Kasumi-1 (cell line): ENCODE data around the gene PARP2.
"Not testable (repeated sequence)": the region's sequence is repeated elsewhere in the genome, so short reads cannot be mapped to it uniquely, and the experiment has no call there.

Experiments
- DNase-seq, 2 experiments: peaks; one replicate each; lab custom pipeline; 2025; lab: John Stamatoyannopoulos, UW

PARP2 gene, protein sequence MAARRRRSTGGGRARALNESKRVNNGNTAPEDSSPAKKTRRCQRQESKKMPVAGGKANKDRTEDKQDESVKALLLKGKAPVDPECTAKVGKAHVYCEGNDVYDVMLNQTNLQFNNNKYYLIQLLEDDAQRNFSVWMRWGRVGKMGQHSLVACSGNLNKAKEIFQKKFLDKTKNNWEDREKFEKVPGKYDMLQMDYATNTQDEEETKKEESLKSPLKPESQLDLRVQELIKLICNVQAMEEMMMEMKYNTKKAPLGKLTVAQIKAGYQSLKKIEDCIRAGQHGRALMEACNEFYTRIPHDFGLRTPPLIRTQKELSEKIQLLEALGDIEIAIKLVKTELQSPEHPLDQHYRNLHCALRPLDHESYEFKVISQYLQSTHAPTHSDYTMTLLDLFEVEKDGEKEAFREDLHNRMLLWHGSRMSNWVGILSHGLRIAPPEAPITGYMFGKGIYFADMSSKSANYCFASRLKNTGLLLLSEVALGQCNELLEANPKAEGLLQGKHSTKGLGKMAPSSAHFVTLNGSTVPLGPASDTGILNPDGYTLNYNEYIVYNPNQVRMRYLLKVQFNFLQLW

GRCh38 chr14:20343092-20343861, at the start of gene PARP2:
Gene PARP2, plus strand, starts transcription at chr14:20343635. Its CDS starts 7 bp downstream, at chr14:20343642.
- DNase-seq: peak; percentile 99

DNA sequence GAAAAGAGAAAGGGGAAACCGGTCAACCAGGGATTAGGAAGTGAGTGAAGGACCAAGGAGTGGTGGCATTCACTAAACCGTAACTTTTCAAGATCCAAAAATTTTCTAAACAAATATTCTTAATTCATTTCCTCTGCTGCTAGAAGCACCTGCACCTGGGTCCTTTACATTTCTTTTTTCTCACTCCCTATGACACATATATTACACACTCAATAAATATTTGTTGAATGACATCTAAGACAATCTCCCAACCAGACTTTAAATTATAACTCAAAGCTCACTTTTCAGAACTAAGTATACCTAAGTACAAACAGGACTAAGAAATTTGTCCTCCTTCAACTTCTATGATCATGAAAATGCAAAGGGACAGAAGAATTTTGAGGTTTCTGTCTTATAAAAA, 48.8 kb upstream of the PARP2 start:
- no peak for DNase-seq

DNA sequence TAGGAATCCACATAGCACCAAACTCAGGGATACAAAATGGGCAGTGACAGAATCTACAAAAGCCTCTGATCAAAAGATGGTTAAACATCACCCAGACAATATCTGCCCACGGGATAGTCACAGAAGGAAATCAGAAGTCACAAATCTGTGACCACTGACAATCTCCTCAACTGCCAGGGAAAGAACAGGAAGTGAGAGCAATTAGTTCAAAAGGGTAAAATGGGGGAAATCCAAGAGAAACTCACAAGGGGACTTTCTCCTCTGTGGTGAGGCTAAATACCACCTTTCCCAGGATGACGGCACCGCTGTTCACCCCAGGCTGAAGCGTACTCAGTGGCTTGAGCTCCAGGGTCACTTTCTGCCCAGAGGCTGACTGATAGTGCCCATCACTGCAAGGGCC, 48.4 kb upstream of the PARP2 start:
- DNase-seq: no peak

- DNase-seq: no peak
These were observed 41.2 kb upstream of the PARP2 start for GRCh38 chr14:20302042-20302755.

- peak; percentile 91 for DNase-seq
These were observed 38.0 kb upstream of the PARP2 start, which contains the start of gene TTC5 for GRCh38 chr14:20305265-20306078. Gene TTC5, minus strand, starts transcription at chr14:20305951. Its CDS starts 14 bp downstream, at chr14:20305937.

- no peak for DNase-seq
These were observed 37.4 kb upstream of the PARP2 start for GRCh38 chr14:20306079-20306423.

- DNase-seq: no peak
These were observed 29.4 kb upstream of the PARP2 start for GRCh38 chr14:20314026-20314425.

GRCh38 chr14:20317720-20318119, 25.7 kb upstream of the PARP2 start:
- DNase-seq: no peak

DNA sequence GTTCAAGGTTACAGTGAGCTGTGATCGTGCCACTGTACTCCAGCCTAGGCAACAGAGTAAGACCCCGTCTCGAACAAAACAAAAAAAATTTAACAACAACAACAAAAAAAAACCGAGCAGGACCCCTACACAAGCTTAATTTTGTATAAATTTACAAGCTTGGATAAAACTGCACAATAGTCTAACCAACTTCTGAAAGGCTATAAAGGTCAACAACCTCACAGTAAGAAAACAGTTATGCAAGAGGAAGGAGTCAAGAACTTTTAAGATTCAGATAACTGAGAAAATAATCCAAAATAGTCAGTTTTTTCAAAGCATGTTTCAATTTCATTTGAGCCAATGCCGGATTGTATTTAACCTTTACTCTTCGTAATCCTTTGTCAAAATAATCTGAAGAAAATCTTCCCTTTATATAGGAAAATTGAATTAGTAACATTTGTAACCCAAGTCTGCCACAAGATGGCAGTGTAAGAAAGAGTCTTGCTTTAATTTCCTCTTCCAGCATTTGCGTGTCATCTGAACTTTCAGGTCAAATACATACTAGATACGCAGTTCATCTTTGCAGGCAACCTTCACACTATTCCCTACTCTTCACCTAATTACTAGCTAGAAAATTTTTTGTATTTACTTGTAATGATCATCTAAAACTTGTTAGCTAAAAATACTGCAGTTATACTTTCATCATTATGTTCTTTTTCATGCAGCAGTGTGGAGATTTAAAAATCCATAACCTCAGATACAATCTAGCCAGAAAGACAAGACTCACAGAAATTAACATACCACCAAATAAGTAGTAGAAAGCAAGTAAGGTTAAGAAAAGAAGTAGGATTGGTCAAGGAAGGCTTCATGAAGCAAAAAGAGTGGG, 16.2 kb upstream of the PARP2 start:
- peak; percentile 79 to 84 for DNase-seq

GRCh38 chr14:20328705-20329104, 14.7 kb upstream of the PARP2 start:
- DNase-seq: no peak

- DNase-seq: no peak
These were observed 14.1 kb upstream of the PARP2 start for GRCh38 chr14:20329355-20329754.

DNA sequence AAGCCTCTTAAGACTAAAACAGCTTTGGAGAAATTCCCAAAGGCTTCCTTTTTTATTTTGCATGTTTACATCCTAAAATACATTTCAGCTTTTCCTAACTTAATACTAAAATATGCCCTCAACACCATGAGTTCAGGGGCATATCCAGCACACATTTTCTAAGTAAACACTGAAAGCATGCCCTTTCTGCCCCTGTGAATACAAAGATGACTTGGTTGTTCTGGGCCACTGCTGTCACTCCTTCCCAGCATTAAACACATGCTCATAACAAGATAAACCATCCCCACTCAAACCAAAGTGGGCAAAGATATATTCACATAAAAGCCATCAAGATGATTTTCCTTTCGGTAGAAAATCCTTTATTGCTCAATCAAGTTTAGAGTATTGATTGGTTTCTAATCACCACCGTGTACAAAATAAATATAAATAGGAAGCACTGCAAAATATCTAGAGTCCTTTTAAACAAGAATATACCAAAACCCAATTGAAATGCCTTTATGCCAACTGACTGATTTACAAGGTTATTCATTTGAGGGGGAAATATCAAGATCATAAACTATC, 12.3 kb upstream of the PARP2 start:
- DNase-seq: no peak

GRCh38 chr14:20332431-20332787, 11.0 kb upstream of the PARP2 start:
- DNase-seq: peak in 1 of 2 experiments; percentile 36

GRCh38 chr14:20332788-20333493, 10.5 kb upstream of the PARP2 start, which contains the start of gene CCNB1IP1:
Gene CCNB1IP1, minus strand, starts transcription at chr14:20333279. Its CDS starts 16,756 bp downstream, at chr14:20316523.
- DNase-seq: peak; percentile 93

DNA sequence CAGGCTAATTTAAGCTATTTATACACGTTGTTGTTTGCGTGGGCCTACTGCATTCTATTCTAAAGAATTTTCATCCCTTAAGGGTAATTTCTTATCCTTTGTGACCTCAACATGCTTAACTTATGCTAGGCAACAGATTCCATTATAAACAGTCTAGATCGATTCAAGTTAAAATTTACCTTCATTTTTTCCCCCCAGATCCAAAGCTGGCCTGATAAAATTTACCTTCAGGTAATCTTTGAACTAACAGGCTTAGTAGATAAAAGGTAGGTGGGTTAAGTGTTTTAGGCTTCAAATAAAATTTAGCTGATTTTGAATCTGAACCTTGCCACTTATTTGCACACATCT, 10.0 kb upstream of the PARP2 start:
- DNase-seq: no peak

DNA sequence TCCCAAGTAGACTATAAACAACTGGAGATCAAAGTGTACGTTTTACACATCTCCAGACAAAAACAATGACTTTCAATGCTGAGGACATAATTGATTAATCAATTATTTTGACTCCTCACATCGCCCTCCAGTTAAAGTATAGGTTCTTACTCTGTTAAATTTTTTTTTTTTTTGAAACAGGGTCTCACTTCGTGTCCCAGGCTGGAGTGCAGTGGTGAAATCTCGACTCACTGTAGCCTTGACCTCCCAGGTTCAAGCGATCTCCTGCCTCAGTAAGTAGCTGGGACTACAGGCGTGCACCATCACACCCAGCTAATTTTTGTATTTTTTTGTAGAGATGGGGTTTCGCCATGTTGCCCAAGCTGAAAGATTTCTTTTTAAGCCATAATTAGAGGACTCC, 9.4 kb upstream of the PARP2 start:
- DNase-seq: no peak

GRCh38 chr14:20341032-20341431, 2.4 kb upstream of the PARP2 start:
- not testable (repeated sequence) for DNase-seq

DNA sequence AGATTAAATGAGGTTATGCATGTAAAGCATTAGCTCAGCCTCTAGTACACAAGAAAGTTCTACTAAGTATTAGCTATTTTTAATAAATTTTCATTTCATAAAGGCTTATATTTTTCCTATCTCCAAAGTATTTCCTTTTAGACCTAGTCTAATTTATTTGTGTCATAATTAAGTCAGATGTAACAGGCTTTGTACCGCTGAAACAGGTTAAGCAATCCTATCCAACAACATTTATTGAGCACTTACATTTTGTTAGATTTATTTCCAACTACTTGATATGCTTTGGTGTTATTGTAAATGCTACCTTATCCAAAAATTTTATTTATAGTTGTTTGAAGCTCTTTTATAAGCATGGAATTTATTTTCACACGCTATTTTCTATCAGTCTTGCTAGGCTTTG, 1.8 kb upstream of the PARP2 start:
- DNase-seq: no peak

DNA sequence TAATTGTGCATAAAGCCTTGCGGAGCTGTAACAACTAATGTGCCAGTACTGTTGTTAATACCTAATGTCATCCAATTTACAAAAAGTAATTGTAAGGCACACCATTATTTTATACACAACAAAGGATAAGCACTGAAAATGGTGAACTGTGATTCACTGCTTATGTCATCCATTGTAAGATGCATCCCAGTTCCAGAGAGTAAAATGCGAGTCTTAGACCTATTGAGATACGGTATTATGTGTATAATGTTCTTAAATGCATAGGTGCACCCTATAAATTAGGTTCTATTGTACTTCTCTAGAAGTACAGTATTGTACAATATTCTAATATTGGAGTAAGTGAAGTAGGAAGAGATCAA, 406 bp downstream of the PARP2 start:
- DNase-seq: no peak

GRCh38 chr14:20345366-20345765, 1.9 kb downstream of the PARP2 start:
- no peak for DNase-seq
